HG03469 (cell line): ENCODE data around the gene ISG15.
"Not testable (repeated sequence)": the region's sequence is repeated elsewhere in the genome, so short reads cannot be mapped to it uniquely, and the experiment has no call there.

Experiments used
- ATAC-seq: cut with Tn5 transposase; IDR thresholded peaks from one replicate; pipeline ENCODE4 v1.9.1; 2021; ENCODE audit warnings: mild to moderate bottlenecking, moderate library complexity, moderate number of reproducible peaks; ENCODE audit not compliant: unreplicated experiment

The ISG15 gene

DNA sequence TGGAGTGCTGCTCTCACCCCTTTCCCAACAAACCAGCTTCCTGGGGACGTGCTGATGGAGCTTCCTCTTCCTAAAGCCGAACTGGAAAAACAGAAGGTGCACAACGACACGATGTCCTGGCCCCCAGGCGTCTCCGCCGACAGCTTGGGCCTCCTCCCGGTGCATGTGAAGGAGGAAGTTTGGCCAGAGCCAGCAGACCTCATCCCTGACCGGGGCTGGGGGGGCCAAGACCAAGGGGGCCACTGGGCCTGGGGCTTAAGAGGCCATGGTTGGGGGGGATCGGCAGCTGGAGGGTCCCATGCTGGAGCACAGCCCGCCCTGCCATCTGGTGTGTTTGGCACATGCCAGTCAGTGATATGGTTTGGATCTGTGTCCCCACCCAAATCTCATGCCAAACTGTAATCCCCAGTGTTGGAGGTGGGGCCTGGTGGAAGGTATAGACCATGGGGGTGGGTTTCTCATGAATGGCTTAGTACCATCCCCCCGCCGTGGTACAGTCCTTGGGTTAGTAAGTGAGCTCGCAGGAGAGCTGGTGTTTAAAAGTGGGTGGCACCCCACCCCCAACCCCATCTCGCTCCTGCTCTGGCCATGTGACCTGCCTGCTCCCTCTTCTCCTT, 19.8 kb upstream of the ISG15 start:
- ATAC-seq = no peak

DNA sequence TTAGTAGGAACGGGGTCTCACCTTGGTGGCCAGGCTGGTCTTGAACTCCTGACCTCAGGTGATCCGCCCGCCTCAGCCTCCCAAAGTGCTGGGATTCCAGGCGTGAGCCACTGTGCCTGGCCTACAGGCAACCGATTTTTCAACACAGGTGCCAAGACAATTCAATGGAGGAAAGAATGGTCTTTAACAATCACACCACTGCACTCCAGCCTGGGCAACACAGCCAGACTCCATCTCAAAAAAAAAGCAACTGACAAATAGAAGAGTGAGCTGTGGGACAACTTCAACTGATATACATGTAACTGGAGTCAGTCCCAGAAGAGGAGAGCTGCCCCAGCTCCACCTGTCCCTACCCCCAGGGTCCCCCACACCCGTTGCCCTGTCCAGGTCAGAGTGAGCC, 18.8 kb upstream of the ISG15 start:
- ATAC-seq = not testable (repeated sequence)

DNA sequence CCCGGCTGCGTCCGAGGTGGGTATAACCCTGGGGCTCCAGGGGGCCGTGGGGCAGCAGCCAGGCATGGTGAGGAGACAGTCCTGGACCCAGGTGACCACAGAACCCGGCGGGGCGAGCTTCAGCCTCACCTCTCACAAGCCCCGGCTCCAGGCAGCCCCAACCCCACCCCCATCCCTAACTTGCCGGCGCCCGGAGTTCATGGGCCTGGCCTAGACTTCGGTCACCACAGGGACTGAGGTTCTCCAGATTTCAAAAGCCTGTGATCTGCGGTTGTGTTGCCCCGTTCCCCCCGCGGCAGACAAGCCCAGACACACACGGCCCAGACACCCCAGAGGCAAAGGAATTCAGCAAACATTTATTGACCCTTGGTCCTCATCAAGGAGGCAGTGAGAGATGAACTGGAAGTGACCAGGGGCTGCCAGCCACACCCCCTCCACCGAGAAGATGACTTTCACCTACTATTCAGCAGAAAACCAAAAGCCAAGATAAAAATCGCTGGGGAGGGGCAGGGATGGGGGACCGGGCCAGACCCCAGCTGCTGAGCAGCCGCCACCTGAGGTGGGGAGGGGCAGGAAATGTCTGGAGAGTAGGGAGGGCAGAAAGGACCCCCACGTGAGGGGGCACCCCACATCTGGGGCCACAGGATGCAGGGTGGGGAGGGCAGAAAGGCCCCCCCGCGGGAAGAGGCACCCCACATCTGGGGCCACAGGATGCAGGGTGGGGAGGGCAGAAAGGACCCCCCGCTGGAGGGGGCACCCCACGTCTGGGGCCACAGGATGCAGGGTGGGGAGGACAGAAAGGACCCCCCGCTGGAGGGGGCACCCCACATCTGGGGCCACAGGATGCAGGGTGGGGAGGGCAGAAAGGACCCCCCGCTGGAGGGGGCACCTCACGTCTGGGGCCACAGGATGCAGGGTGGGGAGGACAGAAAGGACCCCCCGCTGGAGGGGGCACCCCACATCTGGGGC, 17.3 kb upstream of the ISG15 start:
- ATAC-seq = no peak

DNA sequence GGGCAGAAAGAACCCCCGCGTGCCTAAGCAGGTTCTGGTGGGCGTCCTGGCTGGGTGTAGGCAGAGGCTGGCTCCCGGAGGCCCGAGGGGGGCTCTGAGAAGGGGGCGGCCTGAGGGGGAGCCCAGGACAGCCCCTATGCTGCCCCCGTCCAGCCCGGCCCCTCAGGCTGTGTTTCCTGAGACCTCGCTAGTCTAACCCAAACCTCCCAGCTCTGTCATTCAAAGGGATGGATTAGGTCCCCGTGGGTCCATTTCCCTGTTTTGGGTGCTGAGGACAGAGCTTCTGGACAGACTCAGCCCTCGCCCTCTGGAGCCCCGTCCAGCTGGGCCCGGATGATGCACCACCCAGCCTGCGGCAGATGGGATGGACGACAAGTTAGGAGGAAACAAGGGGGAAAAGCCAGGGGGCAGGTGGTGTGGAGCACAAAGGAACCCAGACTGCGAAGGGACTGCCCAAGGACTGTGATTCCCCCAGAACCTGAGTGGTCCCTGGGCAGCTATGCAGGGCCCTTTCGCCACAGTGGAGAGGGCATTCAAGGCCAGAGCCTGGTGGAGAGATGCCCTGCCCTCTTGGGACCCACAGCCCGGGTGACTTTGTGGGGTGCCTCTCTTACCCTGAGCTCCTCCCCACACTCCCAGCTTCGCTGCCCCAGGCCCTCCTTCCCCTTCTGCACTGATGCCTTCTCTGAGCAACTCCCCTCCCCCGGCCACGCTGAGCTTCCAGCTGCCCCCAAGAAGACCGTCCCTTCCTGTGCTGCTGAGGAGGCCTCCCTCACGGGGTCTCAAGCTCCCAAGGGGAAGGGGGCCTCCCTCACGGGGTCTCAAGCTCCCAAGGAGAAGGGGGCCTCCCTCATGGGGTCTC, 16.2 kb upstream of the ISG15 start:
- no peak for ATAC-seq

DNA sequence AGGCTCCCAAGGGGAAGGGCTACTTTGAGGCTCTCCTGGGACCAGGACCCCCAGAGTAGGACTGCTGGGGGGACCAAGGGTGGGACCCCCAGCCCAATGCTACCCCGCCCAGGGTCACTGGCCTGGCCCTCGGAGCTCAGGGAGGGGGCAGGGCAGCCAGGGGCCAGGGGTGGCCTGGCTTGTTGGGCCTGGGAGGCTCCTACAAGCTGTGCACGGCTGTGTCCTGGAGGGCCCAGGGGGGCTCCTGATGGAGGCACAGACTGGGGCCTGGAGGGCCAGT, 15.6 kb upstream of the ISG15 start:
- ATAC-seq = no peak

DNA sequence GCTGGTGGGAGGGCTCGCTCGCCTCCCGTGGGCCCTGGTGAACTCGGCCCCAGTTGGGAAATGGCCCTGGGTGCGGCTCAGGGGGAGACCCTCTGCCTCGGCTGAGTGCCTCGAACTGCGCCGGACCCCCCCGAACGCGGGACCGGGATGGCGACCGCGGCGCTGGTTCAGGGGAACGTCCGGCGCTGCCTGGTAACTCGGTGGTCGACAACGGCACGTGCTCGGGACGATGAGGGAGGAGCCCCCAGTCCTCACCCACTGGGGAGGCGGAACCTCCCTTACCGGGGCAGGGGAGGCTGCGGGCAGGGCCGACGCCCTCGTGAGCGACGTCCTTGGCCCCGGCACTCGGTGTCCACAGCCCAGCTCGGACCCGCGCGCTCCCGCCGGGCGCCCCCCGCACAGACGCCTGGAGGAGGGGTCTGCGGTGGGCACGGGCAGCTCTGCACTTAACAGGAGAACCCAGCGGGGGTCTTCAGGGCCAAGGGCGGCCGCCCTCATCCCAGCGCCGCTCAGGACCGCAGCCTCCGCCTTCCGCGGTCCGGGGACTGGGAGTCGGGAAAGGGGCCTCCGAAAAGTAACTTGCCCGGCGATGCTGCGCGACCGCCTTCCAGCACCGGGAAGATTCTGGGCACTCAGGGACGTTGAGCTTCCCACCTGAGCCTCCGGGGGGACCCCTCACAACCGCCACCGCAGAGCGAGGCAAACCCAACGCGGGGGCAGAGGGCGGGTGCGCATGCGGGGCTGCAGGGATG, 15.1 kb upstream of the ISG15 start:
- ATAC-seq = no peak

DNA sequence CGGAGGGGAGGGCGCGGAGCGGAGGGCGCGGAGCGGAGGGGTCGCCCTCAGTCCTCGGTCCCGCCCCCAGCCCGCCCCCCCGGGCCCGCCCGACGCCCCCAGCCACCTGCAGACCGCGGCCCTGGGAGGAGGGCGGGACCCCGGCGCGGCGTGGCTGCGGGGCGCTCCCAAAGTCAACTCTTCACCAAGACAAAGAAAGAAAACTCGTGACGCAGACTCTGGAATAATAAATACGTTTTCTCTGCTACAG, 14.6 kb upstream of the ISG15 start:
- no peak for ATAC-seq

DNA sequence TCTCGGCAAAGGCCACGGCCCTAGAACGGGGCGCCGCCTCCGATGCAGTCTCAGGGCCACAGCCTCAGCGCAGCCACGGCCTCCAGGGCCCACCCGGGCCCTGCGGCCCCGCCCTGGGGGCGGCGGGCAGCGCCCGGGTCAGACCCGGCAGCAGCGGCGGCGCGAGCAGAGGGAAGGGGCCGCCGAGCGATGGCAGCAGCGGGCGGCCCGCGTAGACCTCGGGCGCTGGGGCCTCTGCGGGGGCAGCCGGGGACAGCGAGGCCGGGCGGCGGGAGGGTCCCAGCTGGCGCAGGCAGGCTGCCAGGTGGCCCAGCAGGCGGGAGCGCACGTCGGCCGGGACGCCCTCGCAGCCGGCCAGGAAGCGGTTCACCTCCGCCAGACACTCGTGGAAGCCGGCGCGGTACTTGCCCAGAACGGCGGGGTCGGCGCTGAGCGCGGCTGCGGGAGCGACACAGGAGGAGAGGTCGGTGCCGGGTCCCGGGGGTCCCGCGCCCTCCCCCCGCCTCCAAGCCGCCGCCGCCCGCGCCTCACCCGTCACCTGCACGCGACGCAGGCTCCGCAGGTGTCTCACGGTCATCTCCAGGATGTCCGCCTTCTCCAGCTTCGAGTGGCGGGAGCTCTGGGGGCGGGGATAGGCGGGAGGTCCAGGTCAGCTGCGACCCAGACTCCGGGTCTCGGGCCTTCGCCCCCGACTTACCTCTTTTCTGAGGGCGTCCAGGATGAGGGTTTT, 14.1 kb upstream of the ISG15 start:
- ATAC-seq = no peak

DNA sequence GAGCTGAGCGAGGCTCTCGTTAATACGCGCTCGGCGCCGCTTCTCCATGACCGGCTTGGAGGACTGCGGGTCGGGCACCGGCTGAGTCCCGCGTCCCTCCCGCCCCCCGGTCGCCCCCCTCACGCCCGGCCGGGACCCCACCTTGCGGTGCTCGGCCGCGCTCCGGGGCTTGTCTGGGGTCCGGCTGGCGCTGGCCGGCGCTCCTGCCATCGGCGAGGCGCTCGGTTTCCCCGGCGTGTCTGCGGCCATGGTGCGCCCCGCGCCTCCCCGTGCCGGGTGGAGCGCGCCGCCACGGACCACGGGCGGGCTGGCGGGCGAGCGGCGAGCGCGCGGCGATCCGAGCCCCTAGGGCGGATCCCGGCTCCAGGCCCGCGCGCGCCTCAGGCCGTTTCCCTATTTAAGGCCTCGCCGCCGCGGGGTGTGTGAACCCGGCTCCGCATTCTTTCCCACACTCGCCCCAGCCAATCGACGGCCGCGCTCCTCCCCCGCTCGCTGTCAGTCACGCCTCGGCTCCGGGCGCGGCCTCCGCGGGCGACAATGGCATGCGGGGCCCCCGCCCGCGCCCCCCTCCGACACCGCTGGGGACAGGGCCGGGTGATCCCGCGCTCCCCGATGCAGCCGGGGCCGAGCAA, 13.5 kb upstream of the ISG15 start, which contains the start of gene HES4:
HES4 (minus strand) TSS at position 373 of the 632 bp plus-strand sequence; CDS start at position 249, 124 bp downstream.
- ATAC-seq = no peak

DNA sequence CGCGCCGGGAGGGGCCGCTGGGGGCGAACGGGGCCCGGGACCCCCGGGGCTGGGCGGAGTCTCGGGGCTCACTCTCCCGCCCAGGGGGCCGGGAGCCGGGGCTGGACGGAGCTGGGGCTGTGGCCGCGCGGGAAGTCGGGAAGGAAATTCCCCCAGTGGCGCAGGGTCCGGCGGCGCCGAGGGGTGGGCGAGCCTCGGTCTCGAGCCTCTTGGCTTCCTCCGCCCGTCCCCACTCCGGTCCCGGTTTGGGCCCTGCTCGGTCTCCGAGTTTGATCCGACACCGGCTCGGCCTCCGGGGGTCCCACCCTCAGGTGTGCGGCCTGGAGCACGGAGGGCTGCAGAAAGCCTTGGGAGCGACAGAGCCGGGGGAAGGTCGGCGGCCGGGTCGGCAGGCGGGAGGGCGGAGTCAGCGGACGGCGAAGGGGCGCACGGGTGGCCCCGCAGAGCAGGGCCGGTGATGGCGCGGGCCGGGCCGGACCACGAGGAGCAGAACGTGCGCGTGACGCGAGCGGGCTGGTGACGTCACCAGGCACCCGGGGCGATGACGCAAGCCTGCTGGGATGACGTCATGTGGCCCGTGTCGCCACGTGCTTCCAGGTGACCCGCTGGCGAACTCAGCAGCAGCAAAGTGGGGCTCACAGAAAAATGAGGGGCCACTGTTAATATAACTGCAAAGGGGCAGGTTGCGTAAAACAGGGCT, 12.8 kb upstream of the ISG15 start:
- ATAC-seq = no peak

DNA sequence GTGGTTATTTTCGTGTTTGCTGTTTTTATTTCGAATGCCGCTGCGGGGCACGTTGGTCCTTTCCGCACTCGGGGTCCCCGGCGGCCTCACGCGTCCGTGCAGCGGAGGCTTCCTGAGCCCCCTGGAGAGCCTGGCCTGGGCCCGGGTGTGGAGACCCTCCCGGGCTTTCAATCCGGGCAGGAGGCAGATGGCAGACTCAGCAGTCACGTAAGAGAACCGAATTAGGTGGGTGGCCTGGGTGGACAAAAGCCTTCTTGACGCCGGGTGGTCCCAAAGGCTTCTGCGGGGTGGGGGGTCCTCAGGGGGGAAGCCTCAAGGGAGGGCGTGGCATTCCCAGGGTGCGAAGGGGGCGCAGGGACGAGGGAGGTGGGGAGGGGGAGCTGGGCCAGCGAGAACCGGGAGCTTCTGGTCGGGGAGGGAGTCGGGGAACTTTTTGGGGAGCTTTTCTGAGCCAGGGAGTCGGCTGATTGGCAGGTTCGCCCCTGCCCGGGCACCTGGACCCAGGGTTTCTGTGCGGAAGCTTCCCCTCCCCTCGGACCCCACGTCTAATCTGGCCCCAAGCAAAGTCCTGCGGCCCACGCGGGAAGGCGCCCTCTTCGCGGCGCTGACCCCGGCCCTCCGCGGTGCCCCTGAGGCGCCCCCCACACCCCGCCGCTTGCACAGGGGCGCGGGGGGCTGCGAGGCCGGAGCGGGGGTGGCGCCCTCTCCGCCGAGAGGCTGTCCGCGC, 12.1 kb upstream of the ISG15 start:
- no peak for ATAC-seq

DNA sequence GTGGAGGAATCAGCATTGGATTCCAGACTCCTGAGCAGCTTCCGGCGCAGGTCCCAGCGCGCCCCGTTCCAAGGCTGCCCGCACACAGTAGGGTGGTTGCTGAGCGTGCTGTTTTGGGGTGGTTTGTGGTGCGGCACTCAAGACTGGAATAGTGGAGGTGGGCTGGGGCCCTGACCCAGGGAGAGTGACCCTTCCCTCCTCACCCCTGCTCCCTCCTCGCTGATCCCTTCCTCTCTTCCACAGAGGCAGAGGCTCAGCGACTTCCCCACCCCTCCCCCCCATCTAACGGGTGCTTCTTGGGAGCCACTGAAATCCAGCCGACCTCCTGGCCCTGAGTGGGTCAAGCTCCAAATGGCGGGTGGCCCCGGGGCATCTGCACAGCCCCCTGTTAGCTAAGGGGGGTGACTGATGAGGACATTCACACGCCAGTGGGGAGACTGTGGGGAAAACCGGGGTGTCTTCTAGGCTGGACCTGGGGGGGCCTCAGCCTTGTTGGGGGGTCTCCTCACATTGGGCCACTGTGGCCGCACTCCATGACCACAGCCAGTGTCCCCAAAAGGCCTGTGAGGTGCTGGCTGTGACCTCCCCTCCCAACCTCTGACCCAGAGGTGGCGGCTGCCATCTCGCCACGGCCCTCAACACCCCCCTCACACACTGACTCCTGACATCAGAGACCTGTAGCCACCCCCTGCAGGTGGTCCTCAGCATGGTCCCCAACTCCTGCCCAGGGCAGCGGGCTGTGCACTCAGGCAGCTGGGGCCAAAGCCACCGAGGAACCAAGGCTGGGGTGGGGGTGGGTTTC, 9.5 kb upstream of the ISG15 start:
- ATAC-seq = no peak

DNA sequence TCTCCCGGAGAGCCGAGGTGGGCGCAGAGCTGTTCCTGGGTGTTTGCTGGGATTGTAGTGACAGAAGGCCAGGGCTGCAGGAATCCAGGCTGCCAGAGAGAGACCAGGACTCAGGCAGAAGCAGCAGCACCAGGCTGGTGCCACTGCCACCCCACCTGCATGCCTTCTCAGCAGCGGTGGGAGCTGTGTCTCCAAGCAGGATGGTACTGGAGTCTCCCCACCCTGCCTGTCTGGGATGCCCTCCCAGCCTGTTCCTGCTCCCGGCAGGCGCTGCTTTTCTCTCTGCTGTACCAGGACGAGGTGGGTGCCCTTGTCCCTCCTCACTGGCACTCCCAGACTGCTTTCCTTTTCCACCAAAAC, 8.9 kb upstream of the ISG15 start:
- ATAC-seq = no peak

DNA sequence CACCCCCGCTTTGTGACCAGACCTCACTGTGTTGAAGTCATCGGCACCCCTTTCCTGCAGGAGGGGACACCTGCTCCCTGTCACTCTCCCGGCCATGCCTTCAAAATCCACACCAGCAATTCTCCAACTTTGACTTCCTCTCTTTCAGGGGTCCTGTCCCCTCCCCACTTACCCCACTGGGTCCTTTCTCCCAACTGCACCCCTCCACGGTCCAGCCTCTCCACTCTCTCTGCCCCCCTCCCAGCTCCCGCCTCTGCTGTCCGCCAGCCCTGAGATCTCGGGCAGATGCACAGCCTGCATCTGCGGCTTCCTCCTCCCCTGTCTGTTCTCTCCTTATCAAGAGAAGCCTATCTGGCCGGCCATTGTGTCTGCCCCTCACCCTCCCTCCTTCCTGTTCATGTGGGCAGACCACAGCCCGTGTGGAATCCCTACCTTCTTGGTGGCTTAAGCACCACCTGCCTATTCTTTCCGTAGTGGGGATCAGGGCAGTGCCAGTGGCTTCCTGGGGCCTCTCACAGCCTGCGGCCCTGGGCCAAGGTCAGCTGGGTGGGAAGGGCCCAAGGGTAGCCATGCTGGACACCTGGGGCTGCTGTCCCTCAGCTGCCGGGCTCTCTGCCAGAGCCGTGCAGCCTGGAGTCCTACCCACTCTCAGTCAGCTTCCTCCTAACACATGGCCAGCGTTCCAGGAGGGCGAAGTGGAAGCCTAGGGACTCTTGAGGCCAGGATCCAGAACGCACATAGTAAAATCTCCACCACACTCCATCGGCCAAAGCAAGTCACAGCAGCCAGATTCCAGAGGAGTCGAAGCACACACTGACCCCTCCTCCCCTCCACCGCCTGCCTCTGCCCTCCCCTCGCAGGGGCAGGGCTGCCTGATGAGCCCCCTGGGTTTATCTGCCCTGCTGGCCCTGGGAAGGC, 8.3 kb upstream of the ISG15 start:
- no peak for ATAC-seq

DNA sequence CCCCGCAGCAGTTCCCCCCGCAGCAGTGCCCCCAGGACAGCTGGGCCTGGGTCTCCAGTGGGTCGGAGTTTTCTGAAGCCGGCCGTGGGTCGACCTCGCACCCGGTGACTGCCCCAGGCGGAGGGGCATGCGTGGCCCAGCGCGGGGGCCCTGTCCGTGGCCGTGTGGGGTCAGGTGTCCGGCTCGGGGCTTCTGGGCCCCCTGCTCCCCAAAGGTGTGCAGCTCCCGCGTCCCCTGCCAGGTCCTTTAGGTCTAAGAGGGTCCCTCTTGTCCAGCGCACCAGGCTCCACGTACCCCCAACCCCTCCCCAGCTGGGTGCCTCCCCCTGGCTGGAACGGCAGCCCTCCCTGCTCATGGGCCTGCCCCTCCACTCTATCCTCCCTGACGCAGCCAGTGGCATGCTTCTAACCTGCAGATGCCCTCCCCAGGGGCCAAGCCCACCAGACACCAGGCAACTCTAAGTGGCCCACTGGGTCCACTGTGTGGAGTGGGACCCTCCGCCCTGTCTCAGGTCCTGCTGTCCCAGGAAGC, 7.5 kb upstream of the ISG15 start:
- ATAC-seq = no peak

DNA sequence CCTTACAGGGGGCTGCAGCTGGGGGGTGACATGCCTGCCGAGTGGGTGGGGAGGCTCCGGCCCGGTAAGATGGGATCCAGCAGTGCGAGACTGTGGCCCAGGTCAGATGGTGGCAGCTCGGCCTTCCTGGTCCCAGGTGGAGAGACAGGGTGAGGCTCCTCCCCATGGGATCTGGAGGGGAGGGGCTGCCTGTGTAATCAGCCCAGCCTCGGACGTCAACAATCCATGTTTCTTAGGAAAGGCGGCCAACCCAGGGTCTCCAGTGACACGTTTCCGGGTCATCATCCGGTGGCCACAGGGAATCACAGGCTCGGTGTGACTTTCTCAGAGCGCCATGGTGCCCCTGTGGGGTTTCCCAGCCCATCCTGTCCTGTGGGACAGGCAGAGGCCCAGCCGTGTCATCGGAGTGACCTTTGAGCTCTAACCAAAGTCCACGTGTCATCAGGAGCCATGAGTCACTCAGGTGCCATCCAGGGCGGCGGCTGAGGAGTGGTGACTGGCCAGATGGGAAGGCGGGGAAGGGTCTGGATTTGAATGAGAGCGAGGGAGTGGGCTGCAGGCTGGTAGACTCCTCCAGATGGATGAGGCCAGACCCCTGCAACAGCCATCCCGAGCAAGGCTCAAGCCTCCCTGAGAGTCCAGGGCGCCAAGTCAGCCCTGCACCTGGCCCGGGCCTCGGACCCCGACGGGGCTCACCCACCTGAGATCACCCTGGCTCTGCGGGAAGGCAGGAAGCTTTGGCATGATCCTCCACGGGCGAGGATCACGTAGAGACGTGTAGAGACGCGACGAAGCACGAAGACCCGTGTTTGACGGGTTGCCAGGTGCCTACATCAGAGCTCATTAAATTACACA, 6.8 kb upstream of the ISG15 start:
- ATAC-seq = no peak
